Liver (tissue), 3 donors: Measurements from ENCODE around the gene EPB41L1.

Experiments used
- CTCF ChIP-seq: fragments of 150-350 bp; IDR thresholded peaks from 2 replicates; pipeline ENCODE4 v1.5.1; 2017; ENCODE audit warnings: improper control_type of control experiment, low read depth, low read length; ENCODE audit not compliant: missing input control
- EGR1 ChIP-seq, 2 donors: IDR thresholded peaks; 2 replicates each; pipeline ENCODE4 v1.6.1; 2016 to 2018; ENCODE audit warnings: antibody characterized with exemption in 2 of 2, low read depth in 2 of 2
- RAD21 ChIP-seq, 2 donors: IDR thresholded peaks; 2 replicates each; pipeline ENCODE4 v1.6.1; 2016; ENCODE audit warnings: antibody characterized with exemption in 2 of 2, mild to moderate bottlenecking in 2 of 2
- REST ChIP-seq: IDR thresholded peaks from 2 replicates; pipeline ENCODE4 v1.6.1; 2016; ENCODE audit warnings: antibody characterized with exemption, mild to moderate bottlenecking
- TAF1 ChIP-seq: conservative IDR thresholded peaks from 2 replicates; pipeline ENCODE4 v1.6.1; 2016; ENCODE audit warnings: antibody characterized with exemption, mild to moderate bottlenecking
- donor health status: healthy.
- donor health status: healthy.

GRCh38 chr20:36118371-36118770 lies 36.2 kb upstream of the EPB41L1 start:
- no peak for TF ChIP-seq CTCF
- TF ChIP-seq RAD21 (IDR thresholded peaks at IDR 0.05): no peak
- TF ChIP-seq REST: no peak
- TF ChIP-seq TAF1: no peak
- no peak for TF ChIP-seq EGR1 (IDR thresholded peaks at IDR 0.05; ENCODE audit: low read depth in 2 of 2)
